Smooth muscle cell (in vitro differentiated cells): ENCODE measurements around the gene KRTAP12-2. TPM values are rescaled to one million over a fixed set of nuclear protein-coding genes. Genes with fewer than 3 reads are reported as not detected.
"Not testable (repeated sequence)": the region's sequence is repeated elsewhere in the genome, so short reads cannot be mapped to it uniquely, and the experiment has no call there.

Experiments
- DNase-seq: peaks from one replicate; lab custom pipeline; 2025; ENCODE audit not compliant: unreplicated experiment; lab: John Stamatoyannopoulos, UW
- H2AFZ ChIP-seq: fragments of 200-600 bp; sonication (generic); 2 replicates; pipeline ENCODE4 v1.6.0; 2016; ENCODE audit warnings: antibody characterized with exemption, low read depth, mild to moderate bottlenecking
- H3F3A ChIP-seq: fragments of 200-600 bp; sonication (generic); 2 replicates; pipeline ENCODE4 v1.6.0; 2017; ENCODE audit warnings: antibody characterized with exemption, low read depth
- H3K27ac ChIP-seq: fragments of 200-600 bp; sonication (generic); 2 replicates; pipeline ENCODE4 v1.5.1; 2016; ENCODE audit warnings: low read depth, mild to moderate bottlenecking
- H3K27me3 ChIP-seq: fragments of 200-600 bp; sonication (generic); 2 replicates; pipeline ENCODE4 v1.6.1; 2016; ENCODE audit warnings: low read depth, mild to moderate bottlenecking
- H3K36me3 ChIP-seq: fragments of 200-600 bp; sonication (generic); 2 replicates; pipeline ENCODE4 v1.5.1; 2016; ENCODE audit warnings: low read depth
- H3K4me1 ChIP-seq: fragments of 200-600 bp; sonication (generic); 2 replicates; pipeline ENCODE4 v1.5.1; 2016; ENCODE audit warnings: low read depth
- H3K4me2 ChIP-seq: fragments of 200-600 bp; sonication (generic); 2 replicates; pipeline ENCODE4 v1.6.0; 2016; ENCODE audit warnings: mild to moderate bottlenecking
- H3K4me3 ChIP-seq: fragments of 200-600 bp; sonication (generic); 2 replicates; pipeline ENCODE4 v1.5.1; 2016; ENCODE audit warnings: mild to moderate bottlenecking
- H3K79me2 ChIP-seq: fragments of 200-600 bp; sonication (generic); 2 replicates; pipeline ENCODE4 v1.6.0; 2016; ENCODE audit warnings: low read depth, mild to moderate bottlenecking
- H3K9ac ChIP-seq: fragments of 200-600 bp; sonication (generic); 2 replicates; pipeline ENCODE4 v1.6.0; 2016; ENCODE audit warnings: low read depth
- H3K9me3 ChIP-seq: fragments of 200-600 bp; sonication (generic); replicated peaks from 2 replicates; pipeline ENCODE4 v1.5.1; 2016; ENCODE audit warnings: low read depth
- H4K20me1 ChIP-seq: fragments of 200-600 bp; sonication (generic); 2 replicates; pipeline ENCODE4 v1.6.0; 2016; ENCODE audit warnings: low read depth
- WGBS: methylation state at CpG from one replicate; pipeline ENCODE4 v1.1.7; 2016; ENCODE audit warnings: low lambda C conversion rate; 5-methylcytosine and 5-hydroxymethylcytosine counted together
- polyA plus RNA-seq: library from polyadenylated mRNA; unstranded; fragments of >200 nt; fragmentation: Nextera tagmentation; extraction: Ambion mirVana; gene quantifications from 2 replicates; pipeline ENCODE4 v1.2.1, GENCODE V29; 2016
- total RNA-seq: library from RNA; depleted of rRNA; stranded (reverse); fragments of >200 nt; gene quantifications from 2 replicates; pipeline ENCODE4 v1.2.3, GENCODE V29; 2014
- TF ChIP-seq, protein P1 (sequence below): fragments of 200-600 bp; sonication (generic); IDR thresholded peaks from 2 replicates; pipeline ENCODE4 v1.5.1; 2017; ENCODE audit warnings: borderline replicate concordance, mild to moderate bottlenecking, antibody characterized with exemption; ENCODE audit not compliant: insufficient read depth, poor library complexity, severe bottlenecking

Gene KRTAP12-2
- total and polyA plus RNA-seq, 2 experiments from 2014 or later: not detected

DNA sequence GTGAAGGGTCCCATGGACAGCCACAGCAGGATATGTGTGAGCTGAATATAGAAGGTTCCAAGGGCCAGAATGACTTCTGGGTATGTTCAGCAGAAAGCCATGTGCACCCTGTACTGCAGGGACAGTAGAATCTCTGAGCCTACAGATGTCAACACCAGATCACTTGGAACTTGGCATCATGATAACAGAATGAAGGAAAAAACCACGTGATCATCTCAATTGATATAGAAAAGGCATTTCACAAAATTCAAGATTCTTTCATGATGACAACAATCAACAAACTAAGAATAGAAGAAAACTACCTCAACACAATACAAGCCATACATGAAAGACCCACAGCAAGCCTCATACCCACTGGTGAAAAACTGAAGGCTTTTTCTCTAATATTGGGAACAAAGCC lies 885 bp upstream of the KRTAP12-2 start:
- H3K9ac ChIP-seq: no peak overlapping the region
- H4K20me1 ChIP-seq: no peaks in the 10 kb centered on the region
- H3K4me2 ChIP-seq: no peak overlapping the region
- H3K79me2 ChIP-seq: no peaks in the 10 kb centered on the region
- H3K36me3 ChIP-seq: no peaks in the 10 kb centered on the region
- H3K27me3 ChIP-seq: no peaks in the 10 kb centered on the region
- TF ChIP-seq, protein P1, sequence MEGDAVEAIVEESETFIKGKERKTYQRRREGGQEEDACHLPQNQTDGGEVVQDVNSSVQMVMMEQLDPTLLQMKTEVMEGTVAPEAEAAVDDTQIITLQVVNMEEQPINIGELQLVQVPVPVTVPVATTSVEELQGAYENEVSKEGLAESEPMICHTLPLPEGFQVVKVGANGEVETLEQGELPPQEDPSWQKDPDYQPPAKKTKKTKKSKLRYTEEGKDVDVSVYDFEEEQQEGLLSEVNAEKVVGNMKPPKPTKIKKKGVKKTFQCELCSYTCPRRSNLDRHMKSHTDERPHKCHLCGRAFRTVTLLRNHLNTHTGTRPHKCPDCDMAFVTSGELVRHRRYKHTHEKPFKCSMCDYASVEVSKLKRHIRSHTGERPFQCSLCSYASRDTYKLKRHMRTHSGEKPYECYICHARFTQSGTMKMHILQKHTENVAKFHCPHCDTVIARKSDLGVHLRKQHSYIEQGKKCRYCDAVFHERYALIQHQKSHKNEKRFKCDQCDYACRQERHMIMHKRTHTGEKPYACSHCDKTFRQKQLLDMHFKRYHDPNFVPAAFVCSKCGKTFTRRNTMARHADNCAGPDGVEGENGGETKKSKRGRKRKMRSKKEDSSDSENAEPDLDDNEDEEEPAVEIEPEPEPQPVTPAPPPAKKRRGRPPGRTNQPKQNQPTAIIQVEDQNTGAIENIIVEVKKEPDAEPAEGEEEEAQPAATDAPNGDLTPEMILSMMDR: no peak
- no peaks in the 10 kb centered on the region for H3F3A ChIP-seq
- H3K9me3 ChIP-seq: peaks cover 3% of the 10 kb centered on the region
- 90% methylated on average over 1 of the region's 1 CpG for WGBS
- DNase-seq: no peak
- no peak overlapping the region for H2AFZ ChIP-seq
- H3K4me1 ChIP-seq: no peaks in the 10 kb centered on the region
- H3K27ac ChIP-seq: no peak overlapping the region
- no peak overlapping the region for H3K4me3 ChIP-seq

GRCh38 chr21:44664691-44665090 lies 2.0 kb downstream of the KRTAP12-2 start:
- H3K4me3 ChIP-seq: no peak overlapping the region
- no peaks in the 10 kb centered on the region for H4K20me1 ChIP-seq
- H3K4me2 ChIP-seq: no peak overlapping the region
- no peaks in the 10 kb centered on the region for H3K79me2 ChIP-seq
- TF ChIP-seq, protein P1: no peak
- no peak overlapping the region for H3K9ac ChIP-seq
- WGBS: 90% methylated on average over 5 of the region's 5 CpGs
- peaks cover 3% of the 10 kb centered on the region for H3K9me3 ChIP-seq
- no peak overlapping the region for H2AFZ ChIP-seq
- H3K4me1 ChIP-seq: no peaks in the 10 kb centered on the region
- H3K27me3 ChIP-seq: no peaks in the 10 kb centered on the region
- no peak overlapping the region for H3K27ac ChIP-seq
- no peaks in the 10 kb centered on the region for H3F3A ChIP-seq
- no peak for DNase-seq
- H3K36me3 ChIP-seq: no peaks in the 10 kb centered on the region

DNA sequence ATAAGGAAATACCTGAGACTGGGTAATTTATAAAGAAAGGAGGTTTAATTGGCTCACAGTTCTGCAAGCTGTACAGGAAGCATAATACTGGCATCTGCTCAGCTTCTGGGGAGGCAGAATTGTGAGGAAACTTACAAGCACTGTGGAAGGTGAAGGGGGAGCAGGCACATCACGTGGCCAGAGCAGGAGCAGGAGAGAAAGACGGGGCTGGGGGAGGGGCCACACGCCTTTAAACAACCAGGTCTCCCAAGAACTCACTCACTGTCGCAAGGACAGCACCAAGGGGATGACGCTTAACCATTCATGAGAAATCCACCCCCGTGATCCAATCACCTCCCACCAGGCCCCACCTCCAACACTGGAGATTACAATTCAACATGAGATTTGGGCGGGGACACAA lies 5.2 kb downstream of the KRTAP12-2 start:
- not testable (repeated sequence) for H4K20me1 ChIP-seq, H3K27ac ChIP-seq, H2AFZ ChIP-seq, H3K4me1 ChIP-seq, H3K27me3 ChIP-seq, H3K4me3 ChIP-seq, H3K36me3 ChIP-seq, H3K4me2 ChIP-seq, DNase-seq, H3K79me2 ChIP-seq, H3K9me3 ChIP-seq, H3F3A ChIP-seq, H3K9ac ChIP-seq
- WGBS: 68% methylated on average over 7 of the region's 7 CpGs

- Histone ChIP-seq H4K20me1 (no peaks in the 10 kb centered on the region), H3K27ac (peak overlapping the region; percentile 69), H3K9me3 (peaks cover 3% of the 10 kb centered on the region), H3K27me3 (no peaks in the 10 kb centered on the region), H2AFZ (peak overlapping the region; percentile 41), H3K79me2 (no peaks in the 10 kb centered on the region), H3K9ac (peak overlapping the region; percentile 26), H3K36me3 (no peaks in the 10 kb centered on the region), H3K4me2 (peak overlapping the region; percentile 51), H3K4me1 (peaks cover 5% of the 10 kb centered on the region), H3F3A (no peaks in the 10 kb centered on the region), H3K4me3 (no peak overlapping the region)
- no peak for DNase-seq
- TF ChIP-seq, protein P1: no peak
- 47% methylated on average over 11 of the region's 11 CpGs for WGBS
Observed at GRCh38 chr21:44658913-44659595, 7.7 kb downstream of the KRTAP12-2 start.
